ENCODE measurements around the gene C6orf47. TPM values are rescaled to one million over a fixed set of nuclear protein-coding genes. Genes with fewer than 3 reads are reported as not detected.
A peak's percentile ranks its signal among the peaks of the same experiment; 100 is the strongest.

The C6orf47 gene
- total and polyA plus RNA-seq, 2 of the 8 experiments (the other 6 are each of a cell fraction or from before 2014, with no cell fraction given), result 4.7 to 14.6 TPM

DNA sequence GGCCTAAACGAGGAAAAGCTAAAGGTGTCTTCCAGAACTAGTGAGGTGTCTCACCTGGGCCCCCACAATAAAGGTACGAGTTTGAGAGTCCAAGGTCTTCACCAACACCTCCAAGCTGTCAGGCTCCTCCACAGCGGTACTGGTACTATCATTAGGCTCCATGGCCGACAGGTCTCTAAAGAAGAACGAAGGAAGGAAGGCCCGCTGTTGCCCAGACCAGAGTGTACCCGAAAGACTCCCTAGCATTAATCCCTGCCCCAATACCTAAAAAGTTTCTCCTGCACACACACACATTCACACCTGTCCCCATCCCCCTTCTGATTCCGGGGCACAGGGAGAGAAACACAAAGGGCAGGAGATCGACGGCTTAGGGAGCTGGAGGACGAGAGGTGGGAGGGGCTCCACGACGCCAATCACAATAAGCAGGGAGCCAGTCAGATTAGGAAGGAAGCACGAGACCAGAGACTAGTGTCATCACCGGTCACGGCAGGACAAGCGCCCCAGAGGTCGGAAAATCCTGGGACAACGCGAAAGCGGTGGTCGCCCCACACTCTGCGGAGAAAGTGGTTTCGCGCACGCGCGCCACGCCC, 8.9 kb downstream of the C6orf47 start:
- 4% methylated on average over 29 of the region's 29 CpGs; no CpG with 5 or more reads in 1 of the 2 experiments for WGBS, 2 experiments (ENCODE audit: extremely low coverage in 1 of 2, insufficient coverage in 1 of 2, insufficient read length in 1 of 2, insufficient replicate concordance in 2 of 2, low coverage in 1 of 2, low lambda C conversion rate in 2 of 2, missing lambda C conversion rate in 1 of 2)
- Histone ChIP-seq H2BK15ac (ENCODE audit: low read length) (peak overlapping the region; percentile 77; the same call in 1 of the 2 replicates), H3K9me3 (ENCODE audit: insufficient read depth in 2 of 2, low read depth in 1 of 2, low read length in 1 of 2) (no peaks in the 10 kb centered on the region), H3K23ac (ENCODE audit: insufficient read length) (no peak overlapping the region), H3K14ac (ENCODE audit: insufficient read length) (no peak overlapping the region), H3K27me3 (replicated peaks in 1 of 4; ENCODE audit: control insufficient read depth in 3 of 4, extremely low read depth in 1 of 4, insufficient read depth in 3 of 4, low read length in 3 of 4) (no peaks in the 10 kb centered on the region), H3K4me2 (ENCODE audit: insufficient read depth in 1 of 2, low read depth in 2 of 2, low read length in 2 of 2) (peak overlapping the region; percentile 69 to 83), H3K27ac (ENCODE audit: low read depth, low read length) (peak overlapping the region; percentile 99), H2BK5ac (ENCODE audit: low read depth, low read length) (peak overlapping the region; percentile 100), H3K23me2 (ENCODE audit: low read depth, low read length) (peaks cover 8% of the 10 kb centered on the region), H4K5ac (ENCODE audit: insufficient read length, low read depth, low read length) (peak overlapping the region; percentile 61), H3K36me3 (ENCODE audit: control insufficient read depth in 2 of 4, insufficient read depth in 4 of 4, low read length in 3 of 4) (peaks cover 12 to 36% (median 21%) of the 10 kb centered on the region in 4 experiments), H2AK5ac (ENCODE audit: low read depth, low read length) (peak overlapping the region; percentile 49; the same call in 1 of the 2 replicates), H4K8ac (ENCODE audit: extremely low read depth, insufficient read depth, low read length) (peak overlapping the region; percentile 82), H3K18ac (ENCODE audit: extremely low read depth, low read length) (no peak overlapping the region), H4K20me1 (replicated peaks in 1 of 2; ENCODE audit: control insufficient read depth in 1 of 2, insufficient read depth in 2 of 2, low read length in 2 of 2) (peaks cover 0 to 2% of the 10 kb centered on the region in 2 experiments), H3K4me1 (replicated peaks in 1 of 4; ENCODE audit: control insufficient read depth in 3 of 4, insufficient read depth in 4 of 4, low read length in 3 of 4) (peaks cover 0 to 5% (median under 1%) of the 10 kb centered on the region in 4 experiments; a peak in 2 of 7 replicates), H2AFZ (ENCODE audit: low read length) (0 out of 2 replicates have a peak overlapping the region, but pooled peaks have one; percentile 23), H4K91ac (replicated peaks; ENCODE audit: insufficient read length, low read length) (peak overlapping the region; percentile 94), H3K79me1 (ENCODE audit: low read depth, low read length) (peaks cover 4% of the 10 kb centered on the region), H3K79me2 (ENCODE audit: control insufficient read depth in 1 of 2, insufficient read depth in 2 of 2, low read length in 2 of 2) (peaks cover 4 to 34% of the 10 kb centered on the region in 2 experiments; a peak in 3 of 4 replicates), H2BK12ac (ENCODE audit: low read depth, low read length) (no peak overlapping the region), H2BK20ac (ENCODE audit: low read length) (0 out of 2 replicates have a peak overlapping the region, but pooled peaks have one; percentile 56), H2BK120ac (replicated peaks; ENCODE audit: low read depth, low read length) (no peak overlapping the region), H3K4ac (replicated peaks; ENCODE audit: insufficient read length, low read depth, low read length) (peak overlapping the region; percentile 85), H3K56ac (replicated peaks; ENCODE audit: insufficient read length, low read depth, low read length) (peak overlapping the region; percentile 91), H3K4me3 (ENCODE audit: extremely low read depth in 1 of 4, insufficient read depth in 2 of 4, low read depth in 3 of 4, low read length in 4 of 4) (peak overlapping the region; percentile 82 to 94 (median 92)), H3K9ac (replicated peaks in 1 of 4; ENCODE audit: extremely low read depth in 1 of 4, low read depth in 3 of 4, low read length in 3 of 4) (peak overlapping the region; percentile 78 to 97 (median 92))
- DNase-seq (ENCODE audit: low read depth in 1 of 2, low spot score in 2 of 2), result peak in 1 of 2 experiments; percentile 36
- CTCF ChIA-PET (ENCODE audit: partially characterized antibody), result interaction anchor here (0.7 to 5.2 kb wide), 21 partner anchors 9 to 466 kb away, joined by 3 to 38 read pairs (median 4); partner anchors contain the start of genes ATP6V1G2, C6orf47, CSNK2B and GPANK1
- no peak for FAIRE-seq
- POLR2A ChIA-PET (ENCODE audit: partially characterized antibody), result interaction anchor here (0.7 to 25.5 kb wide), 40 partner anchors 12 to 320 kb away, joined by 3 to 883 read pairs (median 5); partner anchors contain the start of genes AIF1, ATP6V1G2, C6orf47 and CLIC1
- peak in 1 of 2 experiments; percentile 64; a peak in 2 of 4 replicates for TF ChIP-seq SIN3A (conservative IDR thresholded peaks at IDR 0.05 in 1 of 2, IDR thresholded peaks at IDR 0.05 in 1 of 2; ENCODE audit: low read depth in 1 of 2, low read length in 2 of 2)
- no peak for TF ChIP-seq YY1 (IDR thresholded peaks at IDR 0.05; ENCODE audit: low read depth, low read length)
- peak; percentile 95 for TF ChIP-seq SAP30 (IDR thresholded peaks at IDR 0.05; ENCODE audit: insufficient read depth, insufficient replicate concordance, low read length)
- TF ChIP-seq POLR2AphosphoS5 (IDR thresholded peaks at IDR 0.05; ENCODE audit: low read depth, low read length), result peak; percentile 35; the same call in 1 of the 2 replicates
- peak in 1 of 2 experiments; percentile 76; a peak in 1 of 3 replicates for TF ChIP-seq POLR2A (IDR thresholded peaks at IDR 0.05; ENCODE audit: control extremely low read depth in 1 of 2, low read depth in 2 of 2, low read length in 2 of 2)
